Fibroblast of pulmonary artery (primary cell): ENCODE data around the gene PPIP5K2.
A peak's percentile ranks its signal among the peaks of the same experiment; 100 is the strongest.

ENCODE experiments used
- DNase-seq: peaks from one replicate; pipeline ENCODE4 v3.0.0-alpha.2; 2010; ENCODE audit warnings: low read depth
- H3K4me3 ChIP-seq: replicated peaks from 2 replicates; pipeline ENCODE4 v1.5.1; 2011; ENCODE audit warnings: low read depth, mild to moderate bottlenecking, control low read depth, low read length, moderate library complexity
- TF ChIP-seq, protein P1 (sequence below): IDR thresholded peaks from 2 replicates; pipeline ENCODE4 v1.5.1; 2011; ENCODE audit warnings: mild to moderate bottlenecking, control low read depth, low read length, inconsistent platforms; ENCODE audit errors: missing control alignments

The PPIP5K2 gene

DNA sequence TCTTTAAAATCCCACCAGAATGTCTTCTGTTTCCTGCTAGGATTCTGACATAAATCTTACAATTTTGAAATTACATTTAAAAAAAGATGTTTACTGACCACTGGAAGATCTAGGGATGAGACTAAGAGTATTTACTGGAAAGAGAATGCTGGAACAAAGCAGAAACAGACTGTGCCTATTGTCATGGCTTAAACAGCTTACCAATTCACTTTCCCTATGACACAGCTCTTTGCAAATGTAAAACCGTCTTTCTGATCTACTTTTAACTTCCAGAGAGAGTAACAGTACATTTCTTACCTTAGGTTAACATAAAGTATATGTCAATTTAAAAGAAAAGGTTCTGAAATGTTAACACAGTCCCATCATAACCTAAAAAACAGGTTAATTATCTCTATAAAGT is 10.8 kb upstream of the PPIP5K2 start:
- DNase-seq = no peak
- TF ChIP-seq, protein P1, sequence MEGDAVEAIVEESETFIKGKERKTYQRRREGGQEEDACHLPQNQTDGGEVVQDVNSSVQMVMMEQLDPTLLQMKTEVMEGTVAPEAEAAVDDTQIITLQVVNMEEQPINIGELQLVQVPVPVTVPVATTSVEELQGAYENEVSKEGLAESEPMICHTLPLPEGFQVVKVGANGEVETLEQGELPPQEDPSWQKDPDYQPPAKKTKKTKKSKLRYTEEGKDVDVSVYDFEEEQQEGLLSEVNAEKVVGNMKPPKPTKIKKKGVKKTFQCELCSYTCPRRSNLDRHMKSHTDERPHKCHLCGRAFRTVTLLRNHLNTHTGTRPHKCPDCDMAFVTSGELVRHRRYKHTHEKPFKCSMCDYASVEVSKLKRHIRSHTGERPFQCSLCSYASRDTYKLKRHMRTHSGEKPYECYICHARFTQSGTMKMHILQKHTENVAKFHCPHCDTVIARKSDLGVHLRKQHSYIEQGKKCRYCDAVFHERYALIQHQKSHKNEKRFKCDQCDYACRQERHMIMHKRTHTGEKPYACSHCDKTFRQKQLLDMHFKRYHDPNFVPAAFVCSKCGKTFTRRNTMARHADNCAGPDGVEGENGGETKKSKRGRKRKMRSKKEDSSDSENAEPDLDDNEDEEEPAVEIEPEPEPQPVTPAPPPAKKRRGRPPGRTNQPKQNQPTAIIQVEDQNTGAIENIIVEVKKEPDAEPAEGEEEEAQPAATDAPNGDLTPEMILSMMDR = no peak
- H3K4me3 ChIP-seq = no peak overlapping the region

DNA sequence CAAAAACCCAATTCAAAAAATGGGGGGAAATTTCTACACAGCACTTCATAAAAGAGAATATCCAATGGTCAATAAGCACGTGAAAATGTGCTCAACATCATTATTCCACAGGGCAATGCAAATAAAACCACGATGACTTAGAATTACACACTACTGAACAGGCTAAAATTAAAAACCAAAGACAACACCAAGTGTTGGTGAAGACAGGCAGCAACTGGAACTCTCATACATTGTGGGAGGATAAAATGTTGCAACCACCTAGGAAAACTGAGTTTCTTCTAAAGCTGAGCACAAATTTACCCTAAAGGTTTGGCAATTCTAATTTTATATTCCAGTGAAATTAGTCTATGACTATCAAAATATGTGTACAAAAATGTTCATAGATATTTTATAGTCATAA is 9.7 kb upstream of the PPIP5K2 start:
- DNase-seq = no peak
- TF ChIP-seq, protein P1 = no peak
- H3K4me3 ChIP-seq = no peak overlapping the region

DNA sequence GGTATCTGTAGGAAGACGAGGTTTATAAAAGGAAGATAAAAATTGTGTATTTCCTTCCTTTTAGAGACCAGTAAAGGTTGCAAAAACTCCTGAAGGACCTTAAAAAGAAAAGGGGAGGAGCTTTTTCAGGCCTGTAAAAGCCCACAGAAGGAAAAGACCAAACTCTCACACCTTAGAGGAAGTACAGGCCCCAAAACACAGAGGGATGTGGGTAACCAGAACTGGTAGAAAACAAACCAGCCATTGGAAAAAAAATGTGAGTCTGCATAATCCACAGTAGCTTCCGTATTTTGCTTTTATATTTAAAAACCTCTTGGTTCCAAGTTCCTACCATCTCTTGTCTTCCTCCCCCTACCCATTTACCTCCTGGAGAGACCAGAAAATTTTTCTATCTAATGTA is 8.6 kb upstream of the PPIP5K2 start:
- TF ChIP-seq, protein P1 = no peak
- no peak for DNase-seq
- no peak overlapping the region for H3K4me3 ChIP-seq

DNA sequence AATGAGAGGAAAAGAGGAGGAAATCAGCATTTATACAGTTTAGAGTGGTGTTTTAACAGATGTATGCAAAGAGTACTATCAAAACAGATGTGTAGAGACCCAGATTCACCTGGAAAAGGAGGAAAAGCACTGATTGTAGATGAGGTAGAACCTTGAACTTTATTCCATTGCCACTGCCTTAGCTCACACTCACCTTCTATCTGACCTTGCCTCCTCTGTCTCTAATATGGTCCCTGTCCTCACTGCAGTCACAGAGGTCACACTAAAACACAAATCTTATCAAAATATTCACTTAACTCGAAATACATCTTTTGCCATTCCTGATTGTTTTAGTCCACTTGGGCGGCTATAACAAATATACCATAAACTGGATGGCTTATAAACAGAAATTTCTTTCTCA is 7.2 kb upstream of the PPIP5K2 start:
- H3K4me3 ChIP-seq = no peak overlapping the region
- TF ChIP-seq, protein P1 = no peak
- no peak for DNase-seq

DNA sequence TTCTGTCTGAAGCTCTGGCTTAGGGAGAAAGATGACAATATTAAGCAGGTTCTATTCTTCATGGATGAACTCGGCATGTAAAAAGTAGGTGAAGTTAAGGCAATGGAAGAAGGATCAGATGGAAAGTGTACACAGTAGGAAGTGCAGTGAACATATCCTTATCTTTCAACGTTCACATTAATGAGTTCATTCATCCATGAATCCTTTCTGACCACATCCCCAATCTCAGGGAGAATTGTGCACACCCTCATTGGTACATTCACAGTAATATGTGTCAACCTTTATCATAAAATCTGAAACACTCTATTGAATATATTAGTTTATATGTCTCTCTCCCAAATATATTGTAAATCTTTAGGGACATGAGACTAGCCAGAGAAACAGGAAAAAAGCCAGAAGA is 5.7 kb upstream of the PPIP5K2 start:
- DNase-seq = no peak
- H3K4me3 ChIP-seq = no peak overlapping the region
- TF ChIP-seq, protein P1 = no peak

DNA sequence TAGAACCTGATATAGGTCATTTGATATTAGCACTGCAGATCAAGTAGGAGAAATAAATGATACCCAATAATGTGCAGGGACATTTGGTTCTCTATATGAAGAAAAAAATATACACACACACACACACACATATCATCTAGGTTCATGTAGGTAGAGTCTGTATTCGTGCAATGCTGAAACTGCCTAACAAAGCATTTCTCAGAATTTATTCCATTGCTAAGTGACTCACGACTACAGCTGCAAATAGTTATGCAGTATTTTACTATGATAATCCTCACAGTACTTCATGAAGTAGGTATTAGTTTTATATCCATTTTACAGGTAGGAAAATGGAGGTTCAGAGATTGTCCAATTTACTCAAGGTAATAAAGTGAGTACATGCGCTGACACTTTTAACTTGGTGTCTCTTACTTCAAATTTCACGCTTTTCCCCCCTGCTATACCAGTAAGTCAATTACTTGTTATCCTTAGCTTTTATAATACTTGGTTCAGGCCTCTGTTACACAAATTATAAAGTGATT is 2.6 kb upstream of the PPIP5K2 start:
- DNase-seq = no peak
- TF ChIP-seq, protein P1 = no peak
- no peak overlapping the region for H3K4me3 ChIP-seq

DNA sequence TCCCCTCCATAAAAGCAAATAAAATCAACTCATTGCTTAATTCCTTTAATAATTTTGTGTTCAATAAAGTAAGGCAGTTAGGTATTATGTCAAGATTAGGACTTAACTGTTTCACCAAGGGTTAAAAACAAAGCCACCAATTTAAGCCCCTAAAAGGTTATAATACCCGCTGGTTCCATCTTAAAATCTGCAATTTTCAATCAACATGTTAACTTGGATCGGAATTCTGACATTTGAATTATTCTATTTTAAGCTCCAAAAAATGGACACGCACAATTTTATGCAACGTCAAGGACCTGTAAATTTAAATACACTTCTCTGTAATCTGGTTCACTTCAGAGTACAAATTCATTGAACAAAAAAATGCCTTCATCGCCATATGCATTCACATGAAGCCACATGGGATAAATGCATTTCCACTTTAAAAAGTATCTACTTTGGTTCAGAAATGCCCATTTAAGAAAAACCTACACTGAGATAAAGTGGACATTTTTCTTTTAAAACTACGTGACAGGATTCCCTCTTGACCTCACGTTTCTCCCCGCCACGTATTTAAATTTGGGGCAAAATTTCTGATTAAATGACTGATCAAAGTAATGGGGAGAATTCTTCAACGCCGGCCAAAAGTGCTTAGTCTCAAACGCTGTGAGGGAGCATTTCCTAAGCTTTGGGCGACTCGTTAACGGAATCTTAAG is 884 bp upstream of the PPIP5K2 start:
- peak; percentile 42 for DNase-seq
- H3K4me3 ChIP-seq = peak overlapping the region; percentile 86
- TF ChIP-seq, protein P1 = no peak
